Epidermal melanocyte (primary cell): ENCODE results near the gene CXCL17.
A peak's percentile ranks its signal among the peaks of the same experiment; 100 is the strongest.

Source experiments
- DNase-seq: peaks from one replicate; pipeline ENCODE4 v3.0.0; 2011; ENCODE audit warnings: low spot score; ENCODE audit not compliant: insufficient read length

The CXCL17 gene

GRCh38 chr19:42424712-42425131 is 18.0 kb downstream of the CXCL17 start:
- DNase-seq = no peak

GRCh38 chr19:42424345-42424707 is 18.4 kb downstream of the CXCL17 start:
- no peak for DNase-seq

GRCh38 chr19:42423462-42424344 is 19.0 kb downstream of the CXCL17 start:
- DNase-seq = peak; percentile 93

GRCh38 chr19:42422901-42423461 is 19.8 kb downstream of the CXCL17 start:
- no peak for DNase-seq

- no peak for DNase-seq
Observed at GRCh38 chr19:42422092-42422900, 20.4 kb downstream of the CXCL17 start.

- DNase-seq = peak; percentile 65
Observed at GRCh38 chr19:42421591-42422031, 21.1 kb downstream of the CXCL17 start.

- DNase-seq = no peak
Observed at GRCh38 chr19:42421101-42421500, 21.6 kb downstream of the CXCL17 start.

GRCh38 chr19:42420055-42420544 is 22.6 kb downstream of the CXCL17 start:
- DNase-seq = no peak

- DNase-seq = no peak
Observed at GRCh38 chr19:42419309-42419708, 23.4 kb downstream of the CXCL17 start.

- DNase-seq = no peak
Observed at GRCh38 chr19:42412661-42413076, 30.1 kb downstream of the CXCL17 start.

- DNase-seq = peak; percentile 59
Observed at GRCh38 chr19:42412227-42412626, 30.5 kb downstream of the CXCL17 start.

GRCh38 chr19:42411581-42412178 is 31.1 kb downstream of the CXCL17 start:
- DNase-seq = no peak

- no peak for DNase-seq
Observed at GRCh38 chr19:42410371-42410770, 32.4 kb downstream of the CXCL17 start.

GRCh38 chr19:42409477-42409876 is 33.3 kb downstream of the CXCL17 start:
- peak; percentile 16 for DNase-seq

- no peak for DNase-seq
Observed at GRCh38 chr19:42407816-42408175, 35.0 kb downstream of the CXCL17 start.

GRCh38 chr19:42407085-42407815 is 35.5 kb downstream of the CXCL17 start:
- DNase-seq = peak; percentile 11

GRCh38 chr19:42406111-42406510 is 36.6 kb downstream of the CXCL17 start:
- peak; percentile 8 for DNase-seq

- no peak for DNase-seq
Observed at GRCh38 chr19:42403586-42403985, 39.2 kb downstream of the CXCL17 start.

GRCh38 chr19:42402376-42403116 is 40.2 kb downstream of the CXCL17 start:
- no peak for DNase-seq
